BJ (cell line): ENCODE data around the gene PLPP7. TPM values are rescaled to one million over a fixed set of nuclear protein-coding genes. Genes with fewer than 3 reads are reported as not detected.
A peak's percentile ranks its signal among the peaks of the same experiment; 100 is the strongest.

Source experiments
- CTCF ChIA-PET: fragments of 350-600 bp; formaldehyde crosslinking; extraction: SDS; loops from one replicate; lab custom pipeline; 2021; ENCODE audit warnings: antibody characterized with exemption, inconsistent platforms; lab: Yijun Ruan, JAX
- POLR2A ChIA-PET: fragments of 300-600 bp; sonication (Branson Sonifier 250); formaldehyde crosslinking; extraction: SDS; loops from one replicate; lab custom pipeline; 2021; ENCODE audit warnings: antibody characterized with exemption; lab: Charles Lee
- DNase-seq: peaks from one replicate; pipeline ENCODE4 v3.0.0-alpha.2; 2011; ENCODE audit warnings: low read depth
- H3K27me3 ChIP-seq: 2 replicates; pipeline ENCODE4 v1.6.0; 2011; ENCODE audit warnings: low read length; ENCODE audit not compliant: control insufficient read depth, insufficient read depth
- H3K36me3 ChIP-seq: 2 replicates; pipeline ENCODE4 v1.5.1; 2011; ENCODE audit warnings: low read length; ENCODE audit not compliant: control insufficient read depth, insufficient read depth
- H3K4me3 ChIP-seq: 2 replicates; pipeline ENCODE4 v1.5.1; 2011; ENCODE audit warnings: low read depth, mild to moderate bottlenecking, control low read depth, low read length
- CTCF ChIP-seq: IDR thresholded peaks from 2 replicates; pipeline ENCODE4 v1.5.1; 2011; ENCODE audit warnings: low read depth, mild to moderate bottlenecking, control low read depth, inconsistent platforms, low read length, moderate library complexity; ENCODE audit not compliant: insufficient read depth
- polyA plus RNA-seq: library from polyadenylated mRNA; depleted of rRNA; stranded (reverse); fragments of >200 nt; gene quantifications from 2 replicates; pipeline ENCODE4 v1.2.3, GENCODE V29; 2011

PLPP7 gene
- polyA plus RNA-seq, 1 experiment = 3.9 TPM

DNA sequence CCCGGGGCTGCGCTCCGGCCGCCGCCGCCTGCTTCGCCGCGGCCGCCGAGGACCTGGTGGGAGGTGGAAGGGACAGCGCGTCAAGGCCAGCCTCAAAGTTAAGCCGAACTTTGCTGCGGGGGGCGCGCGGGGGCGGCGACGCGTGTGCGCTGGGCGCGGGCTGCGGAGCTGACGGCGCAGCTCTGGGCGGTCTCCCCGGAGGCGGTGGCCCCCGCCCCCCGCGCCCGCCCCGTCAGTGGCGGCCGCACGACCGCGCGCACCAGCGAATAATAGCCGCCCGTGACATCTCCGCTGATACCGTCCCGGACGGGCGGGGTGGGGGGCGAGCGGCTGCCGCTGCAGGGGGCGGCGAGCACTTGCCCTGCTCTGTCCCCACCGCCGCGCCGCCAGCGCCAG, 12.6 kb upstream of the PLPP7 start:
- Histone ChIP-seq H3K36me3 (no peaks in the 10 kb centered on the region), H3K4me3 (no peak overlapping the region), H3K27me3 (peaks cover 21% of the 10 kb centered on the region)
- DNase-seq = no peak
- POLR2A ChIA-PET = no interaction called here
- CTCF ChIA-PET = interaction anchor here (1.0 kb wide), 1 partner anchor 60 kb away, joined by 4 read pairs; no protein-coding TSS in a partner anchor
- no peak for TF ChIP-seq CTCF

DNA sequence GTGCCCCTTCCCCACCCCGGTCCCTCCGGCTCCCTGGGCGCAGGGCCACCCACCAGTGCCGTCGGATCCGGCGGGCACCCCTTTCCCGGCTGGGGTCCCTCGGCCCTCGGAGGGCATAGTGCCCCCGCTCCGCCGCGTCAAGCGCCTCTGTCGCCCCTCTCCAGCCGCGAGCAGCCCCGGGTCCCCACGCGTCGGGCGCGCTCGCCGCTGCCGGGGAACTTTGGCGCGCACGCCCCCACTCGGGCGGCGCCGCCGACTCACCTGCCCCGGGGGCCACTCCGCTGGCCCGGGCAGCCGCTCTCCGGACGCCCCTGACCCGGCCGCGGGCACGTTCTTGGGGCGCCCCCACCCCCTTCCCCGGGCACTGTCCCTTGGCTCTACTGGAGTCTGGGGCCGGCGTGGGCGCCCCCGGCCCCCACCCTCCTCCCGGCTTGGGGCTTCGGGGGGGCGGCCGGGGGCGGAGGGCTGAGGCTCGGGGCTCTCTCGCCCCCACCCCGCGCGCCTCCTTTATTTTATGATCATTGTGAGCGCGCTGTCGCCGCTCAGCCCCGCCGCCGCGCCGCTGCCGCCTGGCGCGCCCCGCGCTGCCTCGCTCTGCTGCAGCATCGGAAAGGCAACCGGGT, 12.1 kb upstream of the PLPP7 start:
- no peak for TF ChIP-seq CTCF
- peak overlapping the region; percentile 35 for H3K4me3 ChIP-seq
- ChIA-PET POLR2A (no interaction called here), CTCF (no interaction called here)
- no peak for DNase-seq
- no peaks in the 10 kb centered on the region for H3K36me3 ChIP-seq
- peaks cover 26% of the 10 kb centered on the region for H3K27me3 ChIP-seq

DNA sequence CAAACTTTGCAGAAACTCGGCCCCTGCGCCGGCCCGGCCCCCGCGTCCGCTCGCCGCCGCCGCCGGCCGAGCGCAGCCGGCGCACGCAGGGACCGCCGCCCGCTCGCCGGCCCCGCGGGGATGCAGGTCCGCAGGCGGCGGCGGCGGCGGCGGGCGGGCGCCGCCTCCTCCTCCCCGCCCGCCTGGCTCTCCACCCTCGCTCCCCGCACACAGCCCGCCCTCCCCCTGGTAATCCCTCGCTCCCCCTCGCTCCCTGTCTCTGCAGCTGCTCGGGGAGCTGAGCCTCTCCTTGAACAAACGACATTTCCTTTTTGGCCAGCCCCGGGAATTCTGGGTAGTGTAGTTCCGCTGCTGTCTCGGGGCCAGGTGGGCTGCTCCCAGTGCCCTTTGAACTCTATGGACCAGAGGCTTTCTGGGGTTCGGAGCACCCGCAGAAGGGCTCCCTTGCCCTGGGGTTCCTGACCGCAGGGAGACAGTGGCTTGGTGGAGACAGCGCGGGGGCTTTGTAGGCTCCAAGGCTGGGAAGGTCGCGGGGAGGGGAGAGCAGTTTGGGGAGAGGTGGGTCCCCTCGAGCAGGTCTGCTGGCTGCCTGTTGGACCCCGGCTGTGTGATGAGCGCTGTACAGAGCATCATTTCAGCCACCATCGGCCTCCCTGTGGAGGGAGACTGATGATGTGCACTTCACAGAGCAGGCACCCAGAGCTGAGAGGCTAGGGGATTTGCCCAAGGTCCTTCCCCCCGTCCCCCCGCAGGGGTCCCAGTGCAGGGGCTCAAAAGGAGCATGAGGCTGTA, 11.4 kb upstream of the PLPP7 start:
- peaks cover 28% of the 10 kb centered on the region for H3K27me3 ChIP-seq

DNA sequence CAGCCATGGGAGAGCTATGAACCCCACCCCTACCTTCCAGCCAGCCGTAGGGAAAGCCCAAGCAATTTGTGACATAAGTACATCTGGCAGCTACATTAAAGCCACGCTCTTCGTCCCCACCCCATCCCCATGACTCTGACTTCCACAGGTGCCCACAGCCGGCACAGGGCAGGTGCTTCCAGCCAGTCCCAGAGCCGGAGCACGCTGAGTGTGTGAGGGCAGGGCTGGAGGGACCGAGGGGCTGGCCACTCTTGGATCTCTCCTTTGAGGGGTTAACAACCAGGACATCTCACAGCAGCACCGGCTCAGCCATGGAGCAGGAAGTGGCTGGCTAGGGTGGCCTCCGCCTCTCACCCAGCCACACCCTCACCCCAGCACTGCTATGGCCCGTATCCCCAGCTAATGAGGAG, 10.8 kb upstream of the PLPP7 start:
- ChIA-PET POLR2A (no interaction called here), CTCF (no interaction called here)
- no peak for DNase-seq
- H3K4me3 ChIP-seq = no peak overlapping the region
- peaks cover 31% of the 10 kb centered on the region for H3K27me3 ChIP-seq
- TF ChIP-seq CTCF = no peak
- H3K36me3 ChIP-seq = no peaks in the 10 kb centered on the region

More for the DNA sequence above, 11.4 kb upstream of the PLPP7 start:
- Histone ChIP-seq H3K4me3 (peak overlapping the region; percentile 35), H3K36me3 (no peaks in the 10 kb centered on the region)
- no peak for TF ChIP-seq CTCF
- no peak for DNase-seq
- ChIA-PET POLR2A (no interaction called here), CTCF (no interaction called here)

GRCh38 chr9:131279196-131279862, 10.2 kb upstream of the PLPP7 start:
- POLR2A ChIA-PET = no interaction called here
- CTCF ChIA-PET = no interaction called here
- Histone ChIP-seq H3K27me3 (peaks cover 31% of the 10 kb centered on the region), H3K36me3 (no peaks in the 10 kb centered on the region), H3K4me3 (no peak overlapping the region)
- DNase-seq = no peak
- TF ChIP-seq CTCF = no peak
